Retinal pigment epithelial cell (primary cell): ENCODE data around the gene FXYD3.
"Not testable (repeated sequence)": the region's sequence is repeated elsewhere in the genome, so short reads cannot be mapped to it uniquely, and the experiment has no call there.

Experiments
- DNase-seq: peaks from one replicate; pipeline ENCODE4 v3.0.0-alpha.2; 2010; ENCODE audit warnings: low read depth
- H3K4me3 ChIP-seq: 2 replicates; pipeline ENCODE4 v1.5.1; 2011; ENCODE audit warnings: mild to moderate bottlenecking, low read length, control low read depth, moderate library complexity
- TF ChIP-seq, protein P1 (sequence below): conservative IDR thresholded peaks from 2 replicates; pipeline ENCODE4 v1.5.1; 2011; ENCODE audit warnings: low read depth, low read length, control low read depth, inconsistent platforms

Gene FXYD3

DNA sequence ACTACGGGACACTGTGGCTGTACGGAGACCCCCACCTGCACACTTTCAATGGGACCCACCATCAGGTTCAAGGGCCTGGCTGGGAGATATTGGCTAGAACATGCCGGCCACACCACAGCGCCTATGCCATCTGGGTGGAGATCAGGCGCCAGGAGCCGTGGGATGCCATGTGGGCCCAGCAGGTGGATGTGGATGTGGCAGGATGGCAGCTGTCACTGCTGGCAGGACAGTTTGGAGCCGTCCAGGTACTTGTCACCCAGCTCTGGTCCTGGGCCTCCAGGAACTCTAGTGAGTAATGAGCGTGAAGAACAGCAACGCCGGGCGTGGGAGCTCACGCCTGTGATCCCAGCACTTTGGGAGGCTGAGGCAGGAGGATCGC is 15.7 kb upstream of the FXYD3 start:
- TF ChIP-seq, protein P1, sequence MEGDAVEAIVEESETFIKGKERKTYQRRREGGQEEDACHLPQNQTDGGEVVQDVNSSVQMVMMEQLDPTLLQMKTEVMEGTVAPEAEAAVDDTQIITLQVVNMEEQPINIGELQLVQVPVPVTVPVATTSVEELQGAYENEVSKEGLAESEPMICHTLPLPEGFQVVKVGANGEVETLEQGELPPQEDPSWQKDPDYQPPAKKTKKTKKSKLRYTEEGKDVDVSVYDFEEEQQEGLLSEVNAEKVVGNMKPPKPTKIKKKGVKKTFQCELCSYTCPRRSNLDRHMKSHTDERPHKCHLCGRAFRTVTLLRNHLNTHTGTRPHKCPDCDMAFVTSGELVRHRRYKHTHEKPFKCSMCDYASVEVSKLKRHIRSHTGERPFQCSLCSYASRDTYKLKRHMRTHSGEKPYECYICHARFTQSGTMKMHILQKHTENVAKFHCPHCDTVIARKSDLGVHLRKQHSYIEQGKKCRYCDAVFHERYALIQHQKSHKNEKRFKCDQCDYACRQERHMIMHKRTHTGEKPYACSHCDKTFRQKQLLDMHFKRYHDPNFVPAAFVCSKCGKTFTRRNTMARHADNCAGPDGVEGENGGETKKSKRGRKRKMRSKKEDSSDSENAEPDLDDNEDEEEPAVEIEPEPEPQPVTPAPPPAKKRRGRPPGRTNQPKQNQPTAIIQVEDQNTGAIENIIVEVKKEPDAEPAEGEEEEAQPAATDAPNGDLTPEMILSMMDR: no peak
- no peak for DNase-seq
- no peak overlapping the region for H3K4me3 ChIP-seq

DNA sequence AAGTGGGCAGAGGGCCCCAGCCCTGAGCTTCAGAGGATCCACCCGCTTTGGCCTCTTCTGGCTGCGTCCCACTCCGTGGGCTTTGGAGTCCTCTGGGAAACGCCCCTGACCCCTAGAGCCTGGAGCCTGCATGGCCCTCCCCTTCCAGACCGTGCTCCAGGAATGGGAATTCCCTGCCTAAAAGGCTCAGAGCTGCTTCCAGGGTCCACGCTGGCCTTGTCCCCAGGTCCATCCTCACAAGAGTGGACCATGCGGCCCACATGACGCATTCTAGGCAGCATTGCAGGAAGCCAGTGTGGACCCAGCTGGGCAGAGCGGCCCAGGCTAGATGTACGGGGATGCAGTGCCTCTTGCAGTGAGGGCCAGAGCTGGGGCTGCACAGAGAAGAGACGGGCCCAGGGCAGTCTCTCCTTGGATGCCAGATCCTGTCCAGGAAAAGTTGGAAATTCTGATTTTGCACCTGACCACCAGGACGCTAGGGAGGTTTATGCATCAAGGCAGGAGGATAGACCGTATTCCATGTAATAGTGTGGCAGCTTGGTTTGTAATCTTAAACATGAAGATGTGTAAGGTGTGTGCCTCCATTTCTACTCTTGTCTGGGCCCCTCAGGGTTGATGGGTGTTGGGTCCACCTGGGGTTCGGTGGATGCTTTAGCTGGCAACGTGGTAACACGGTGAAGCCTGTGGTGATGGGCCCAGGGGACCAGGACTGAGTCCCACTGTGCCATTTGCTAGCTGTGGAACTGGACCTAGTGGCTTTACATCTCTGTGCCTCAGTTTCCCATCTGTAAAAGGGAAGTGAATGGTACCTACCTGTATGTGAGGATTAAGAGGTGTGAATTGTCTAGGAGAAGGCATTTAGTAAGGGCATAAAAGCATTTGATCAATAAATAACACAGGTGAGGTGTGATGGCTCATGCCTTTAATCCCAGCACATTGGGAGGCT is 14.8 kb upstream of the FXYD3 start:
- TF ChIP-seq, protein P1: no peak
- no peak overlapping the region for H3K4me3 ChIP-seq
- DNase-seq: no peak

GRCh38 chr19:35101949-35102348 is 13.7 kb upstream of the FXYD3 start:
- not testable (repeated sequence) for DNase-seq, H3K4me3 ChIP-seq

- not testable (repeated sequence) for H3K4me3 ChIP-seq, DNase-seq
Measured at GRCh38 chr19:35103614-35104013, 12.0 kb upstream of the FXYD3 start.

DNA sequence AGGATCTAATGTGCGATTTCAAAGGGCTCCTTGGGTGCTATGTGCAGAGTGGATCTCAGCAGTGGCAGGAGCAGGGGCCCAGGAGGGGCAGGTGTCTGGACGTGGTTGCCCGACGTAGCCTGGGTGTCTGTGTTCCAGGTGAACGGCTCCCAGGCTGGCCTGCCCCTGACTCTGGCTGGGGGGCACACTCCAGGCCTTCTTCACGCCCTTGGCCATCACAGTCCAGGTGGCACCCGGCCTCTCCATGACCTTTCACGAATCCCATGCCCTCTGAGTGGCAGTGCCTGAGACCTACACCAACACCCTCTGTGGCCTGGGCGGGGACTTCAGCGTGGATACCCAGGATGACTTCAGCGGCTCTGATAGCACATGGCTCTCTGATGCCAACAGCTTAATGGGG is 11.3 kb upstream of the FXYD3 start:
- TF ChIP-seq, protein P1: no peak
- DNase-seq: no peak
- H3K4me3 ChIP-seq: no peak overlapping the region

DNA sequence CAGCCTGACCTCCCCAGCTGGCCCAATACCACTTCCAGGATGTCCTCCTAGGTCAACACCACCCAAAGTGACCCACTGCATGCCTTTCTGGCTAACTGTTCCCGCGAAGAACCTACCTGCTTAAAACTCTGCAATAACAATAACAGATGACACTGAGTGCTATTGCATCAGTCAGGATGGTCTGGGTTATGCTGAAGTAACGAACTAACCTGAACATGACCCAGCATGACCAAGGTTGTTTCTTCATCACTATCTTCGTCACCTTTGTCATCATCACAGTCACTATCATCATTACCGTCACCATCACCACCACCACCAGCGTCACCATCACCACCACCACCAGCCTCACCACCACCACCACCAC is 10.6 kb upstream of the FXYD3 start:
- no peak overlapping the region for H3K4me3 ChIP-seq
- TF ChIP-seq, protein P1: no peak
- DNase-seq: no peak

GRCh38 chr19:35105411-35106290 is 10.0 kb upstream of the FXYD3 start:
- H3K4me3 ChIP-seq: no peak overlapping the region
- TF ChIP-seq, protein P1: no peak
- DNase-seq: no peak

DNA sequence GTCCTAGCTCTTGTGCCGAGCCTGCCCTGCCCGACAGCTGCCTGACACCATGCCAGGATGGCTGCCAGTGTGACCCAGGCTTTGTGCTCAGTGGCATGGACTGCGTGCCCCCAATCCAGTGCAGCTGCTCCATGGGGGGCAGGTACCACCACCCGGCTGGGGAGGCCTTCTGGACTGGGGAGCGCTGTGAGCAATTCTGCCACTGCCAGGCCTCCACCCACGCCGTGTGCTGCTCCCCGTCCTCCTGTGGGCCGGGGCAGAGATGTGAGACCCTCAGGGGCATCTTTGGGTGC is 9.4 kb upstream of the FXYD3 start:
- DNase-seq: no peak
- TF ChIP-seq, protein P1: no peak
- H3K4me3 ChIP-seq: no peak overlapping the region
